IMR-90 (cell line): Measurements from ENCODE around the gene MTUS2. TPM values are rescaled to one million over a fixed set of nuclear protein-coding genes. Genes with fewer than 3 reads are reported as not detected.

ENCODE experiments used
- ATAC-seq: fragments of 200-7000 bp; cut with Tn5 transposase; 2 replicates; pipeline ENCODE4 v1.9.1; 2020; ENCODE audit warnings: low read depth, mild to moderate bottlenecking, moderate library complexity
- BruUV-seq: library from RNA; stranded (reverse); fragments of 400-500 nt; replicated peaks from 2 replicates; lab custom pipeline; 2021; lab: Mats Ljungman, UMichigan
- CTCF ChIA-PET: fragments of 300-600 bp; formaldehyde crosslinking; extraction: SDS; loops from one replicate; lab custom pipeline; 2021; ENCODE audit warnings: antibody characterized with exemption; lab: Yijun Ruan, JAX
- POLR2A ChIA-PET: fragments of 300-600 bp; sonication (Branson Sonifier 250); formaldehyde crosslinking; loops from one replicate; lab custom pipeline; 2022; ENCODE audit warnings: antibody characterized with exemption; ENCODE audit not compliant: unreplicated experiment; lab: Charles Lee
- DNase-seq: peaks from one replicate; pipeline ENCODE4 v3.0.0; 2013
- H2AFZ ChIP-seq: replicated peaks from 2 replicates; pipeline ENCODE3; 2013; ENCODE audit warnings: low read length, mild to moderate bottlenecking; ENCODE audit not compliant: poor library complexity
- H2AK5ac ChIP-seq: 2 replicates; pipeline ENCODE4 v1.6.1; 2013; ENCODE audit warnings: low read depth, low read length, inconsistent platforms
- H2AK9ac ChIP-seq: replicated peaks from 2 replicates; pipeline ENCODE3; 2013; ENCODE audit warnings: mild to moderate bottlenecking, low read depth, low read length, moderate library complexity; ENCODE audit not compliant: poor library complexity
- H2BK120ac ChIP-seq: 2 replicates; pipeline ENCODE4 v1.6.1; 2013; ENCODE audit warnings: low read depth, low read length, inconsistent platforms
- H2BK15ac ChIP-seq: 3 replicates; pipeline ENCODE4 v1.6.1; 2013; ENCODE audit warnings: low read depth, low read length, inconsistent platforms
- H2BK20ac ChIP-seq: 2 replicates; pipeline ENCODE4 v1.6.1; 2013; ENCODE audit warnings: low read depth, mild to moderate bottlenecking, inconsistent platforms, low read length, moderate library complexity
- H2BK5ac ChIP-seq: 2 replicates; pipeline ENCODE4 v1.6.1; 2013; ENCODE audit warnings: mild to moderate bottlenecking, low read depth, low read length, inconsistent platforms; ENCODE audit not compliant: poor library complexity, severe bottlenecking
- H3K14ac ChIP-seq: replicated peaks from 2 replicates; pipeline ENCODE4 v1.6.1; 2013; ENCODE audit warnings: low read depth, low read length, inconsistent platforms
- H3K18ac ChIP-seq: 2 replicates; pipeline ENCODE4 v1.6.1; 2013; ENCODE audit warnings: low read depth, low read length, control low read depth
- H3K23ac ChIP-seq: 2 replicates; pipeline ENCODE4 v1.6.1; 2013; ENCODE audit warnings: low read depth, low read length, inconsistent platforms
- H3K27ac ChIP-seq: 2 replicates; pipeline ENCODE4 v1.5.1; 2013; ENCODE audit warnings: mild to moderate bottlenecking, control low read depth, low read length; ENCODE audit not compliant: insufficient read depth
- H3K27me3 ChIP-seq: 2 replicates; pipeline ENCODE4 v1.6.1; 2013; ENCODE audit warnings: low read length; ENCODE audit not compliant: control insufficient read depth, insufficient read depth
- H3K36me3 ChIP-seq: 2 replicates; pipeline ENCODE4 v1.6.1; 2013; ENCODE audit warnings: low read length, mixed read lengths; ENCODE audit not compliant: control insufficient read depth, insufficient read depth
- H3K4ac ChIP-seq: 2 replicates; pipeline ENCODE4 v1.6.1; 2013; ENCODE audit warnings: low read depth, low read length, inconsistent platforms
- H3K4me1 ChIP-seq: 2 replicates; pipeline ENCODE4 v1.6.1; 2013; ENCODE audit warnings: low read length, mixed read lengths; ENCODE audit not compliant: control insufficient read depth, insufficient read depth
- H3K4me2 ChIP-seq: 2 replicates; pipeline ENCODE4 v1.6.1; 2013; ENCODE audit warnings: low read depth, mild to moderate bottlenecking, control low read depth, low read length, moderate library complexity
- H3K4me3 ChIP-seq: 2 replicates; pipeline ENCODE4 v1.5.1; 2013; ENCODE audit warnings: low read depth, mild to moderate bottlenecking, control low read depth, low read length, moderate library complexity; ENCODE audit not compliant: insufficient read depth
- H3K56ac ChIP-seq: 2 replicates; pipeline ENCODE4 v1.6.1; 2013; ENCODE audit warnings: low read length, inconsistent platforms; ENCODE audit not compliant: insufficient read depth; ENCODE audit errors: extremely low read depth
- H3K79me1 ChIP-seq, 2 experiments: 2 replicates each; pipeline ENCODE4 v1.6.1; 2013; ENCODE audit warnings: low read length in 2 of 2, inconsistent platforms in 1 of 2, low read depth in 1 of 2
- H3K9ac ChIP-seq: 2 replicates; pipeline ENCODE4 v1.6.1; 2013; ENCODE audit warnings: low read depth, low read length, control low read depth
- H3K9me1 ChIP-seq: 2 replicates; pipeline ENCODE4 v1.6.1; 2013; ENCODE audit warnings: low read length, inconsistent platforms; ENCODE audit not compliant: insufficient read depth
- H3K9me3 ChIP-seq: 2 replicates; pipeline ENCODE4 v1.6.1; 2013; ENCODE audit warnings: low read length; ENCODE audit not compliant: control insufficient read depth, insufficient read depth
- H4K20me1 ChIP-seq: 2 replicates; pipeline ENCODE4 v1.6.1; 2013; ENCODE audit warnings: low read length, inconsistent platforms; ENCODE audit not compliant: insufficient read depth
- H4K5ac ChIP-seq: 2 replicates; pipeline ENCODE4 v1.6.1; 2013; ENCODE audit warnings: mild to moderate bottlenecking, low read depth, low read length, control low read depth
- H4K8ac ChIP-seq, 2 experiments: 2 replicates each; pipeline ENCODE4 v1.6.1; 2013; ENCODE audit warnings: low read depth in 2 of 2, low read length in 2 of 2, control low read depth in 1 of 2, inconsistent platforms in 1 of 2
- H4K91ac ChIP-seq: 2 replicates; pipeline ENCODE4 v1.6.1; 2013; ENCODE audit warnings: low read depth, low read length, inconsistent platforms; ENCODE audit not compliant: insufficient read depth
- BHLHE40 ChIP-seq: fragments of 150-350 bp; IDR thresholded peaks from 2 replicates; pipeline ENCODE4 v1.6.1; 2016; ENCODE audit warnings: mild to moderate bottlenecking, low read depth, low read length
- CEBPB ChIP-seq: IDR thresholded peaks from 2 replicates; pipeline ENCODE4 v1.6.1; 2012; ENCODE audit warnings: low read depth, low read length, improper control_type of control experiment
- CTCF ChIP-seq: conservative IDR thresholded peaks from 2 replicates; pipeline ENCODE4 v1.5.1; 2012; ENCODE audit warnings: mild to moderate bottlenecking, low read depth, low read length, improper control_type of control experiment
- FOS ChIP-seq: fragments of 150-350 bp; IDR thresholded peaks from 2 replicates; pipeline ENCODE4 v1.6.1; 2016; ENCODE audit warnings: low read depth, low read length
- MAFK ChIP-seq: IDR thresholded peaks from 2 replicates; pipeline ENCODE4 v1.6.1; 2012; ENCODE audit warnings: low read depth, low read length, improper control_type of control experiment
- MAZ ChIP-seq: IDR thresholded peaks from 2 replicates; pipeline ENCODE4 v1.6.1; 2012; ENCODE audit warnings: low read depth, mild to moderate bottlenecking, low read length, improper control_type of control experiment, moderate library complexity, borderline replicate concordance
- MXI1 ChIP-seq: IDR thresholded peaks from 2 replicates; pipeline ENCODE4 v1.6.1; 2012; ENCODE audit warnings: low read depth, mild to moderate bottlenecking, low read length, moderate library complexity, borderline replicate concordance
- NFE2L2 ChIP-seq: fragments of 150-350 bp; IDR thresholded peaks from 2 replicates; pipeline ENCODE4 v1.6.1; 2016; ENCODE audit warnings: low read depth, mild to moderate bottlenecking, low read length
- POLR2A ChIP-seq: IDR thresholded peaks from 2 replicates; pipeline ENCODE4 v1.6.1; 2012; ENCODE audit warnings: mild to moderate bottlenecking, low read depth, low read length
- RAD21 ChIP-seq: IDR thresholded peaks from 2 replicates; pipeline ENCODE4 v1.6.1; 2012; ENCODE audit warnings: low read length, improper control_type of control experiment
- RCOR1 ChIP-seq: IDR thresholded peaks from 2 replicates; pipeline ENCODE4 v1.6.1; 2012; ENCODE audit warnings: mild to moderate bottlenecking, low read length, improper control_type of control experiment; ENCODE audit not compliant: insufficient replicate concordance
- RFX5 ChIP-seq: IDR thresholded peaks from 2 replicates; pipeline ENCODE4 v1.8.0; 2012; ENCODE audit warnings: low read depth, mild to moderate bottlenecking, low read length, moderate library complexity
- SMC3 ChIP-seq: fragments of 150-350 bp; IDR thresholded peaks from 2 replicates; pipeline ENCODE4 v1.6.1; 2016; ENCODE audit warnings: low read depth, mild to moderate bottlenecking, antibody characterized with exemption, low read length, moderate library complexity
- WGBS, 2 experiments: methylation state at CpG; one replicate each; pipeline versions ENCODE4 v1.1.5 to v1.1.7; 2013; ENCODE audit warnings: missing lambda C conversion rate in 2 of 2; ENCODE audit not compliant: insufficient read length in 1 of 2; ENCODE audit errors: extremely low coverage in 2 of 2; 5-methylcytosine and 5-hydroxymethylcytosine counted together
- dilution Hi-C: fragments of 300-500 bp; cut with HindIII; formaldehyde crosslinking; loops from one replicate; pipeline ENCODE4 v1.14.3; 2018; ENCODE audit warnings: low sequenced_read_pairs; ENCODE audit not compliant: unreplicated experiment
- in situ Hi-C: fragments of 300-500 bp; cut with MboI; formaldehyde crosslinking; loops from 3 replicates; pipeline ENCODE4 v1.14.3; 2019; ENCODE audit warnings: low sequenced_read_pairs, inconsistent platforms, mixed read lengths
- intact Hi-C: fragments of 100-400 bp; cut with micrococcal nuclease; formaldehyde crosslinking; loops from 2 replicates; pipeline ENCODE4 v1.10.0; 2022
- polyA plus RNA-seq, 3 experiments: library from polyadenylated mRNA; depleted of rRNA; stranded (reverse); fragments of >200 nt; gene quantifications; 2 replicates each; pipeline ENCODE4 v1.2.3, GENCODE V29; 2012; ENCODE audit warnings: low replicate concordance in 1 of 3
- total RNA-seq: library from RNA; depleted of rRNA; stranded (reverse); fragments of >200 nt; gene quantifications from 2 replicates; pipeline ENCODE4 v1.2.3, GENCODE V29; 2012
- TF ChIP-seq, protein P1 (sequence below): fragments of 150-350 bp; IDR thresholded peaks from 2 replicates; pipeline ENCODE4 v1.6.1; 2017; ENCODE audit warnings: mild to moderate bottlenecking, antibody characterized with exemption, low read length, low read depth

Gene MTUS2
- total and polyA plus RNA-seq, 2 of the 4 experiments (the other 2 are of a cell fraction): under 0.01 to 0.02 TPM

DNA sequence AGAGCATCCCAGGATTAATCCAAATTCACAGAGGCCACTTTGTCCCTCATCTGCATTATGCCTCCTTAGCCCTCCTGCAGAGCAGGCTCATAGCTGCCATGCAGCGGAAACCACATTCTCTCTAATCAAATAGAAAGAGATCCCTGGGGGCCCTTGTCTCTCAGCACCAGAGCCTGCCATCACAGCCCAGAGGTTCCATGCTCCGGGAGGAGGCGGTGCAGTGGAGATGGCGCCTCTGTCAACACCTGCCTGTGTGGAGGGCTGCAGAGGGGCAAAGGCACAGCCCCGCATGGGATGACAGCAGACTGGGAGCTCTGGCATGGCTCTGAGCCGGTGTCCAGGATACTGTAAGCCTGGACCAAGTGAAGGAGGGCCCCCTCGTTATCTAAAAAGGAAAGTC, 664.1 kb downstream of the MTUS2 start:
- ChIA-PET POLR2A (no interaction called here), CTCF (no interaction called here)
- DNase-seq (no peak), ATAC-seq (no peak)
- Histone ChIP-seq H3K36me3 (no peaks in the 10 kb centered on the region), H3K56ac (no peak overlapping the region), H4K8ac (no peak overlapping the region), H3K9me1 (no peaks in the 10 kb centered on the region), H2AK5ac (no peak overlapping the region), H2BK5ac (no peak overlapping the region), H3K23ac (no peak overlapping the region), H2BK15ac (no peak overlapping the region), H3K27ac (no peak overlapping the region), H4K5ac (no peak overlapping the region), H3K4me3 (no peak overlapping the region), H3K27me3 (peaks cover 59% of the 10 kb centered on the region), H2BK20ac (no peak overlapping the region), H3K4me2 (no peak overlapping the region), H2BK120ac (no peak overlapping the region), H2AFZ (no peak overlapping the region), H3K18ac (no peak overlapping the region), H3K79me1 (no peaks in the 10 kb centered on the region), H3K4ac (no peak overlapping the region), H3K4me1 (no peaks in the 10 kb centered on the region), H3K9ac (no peak overlapping the region), H4K20me1 (no peaks in the 10 kb centered on the region), H3K14ac (no peak overlapping the region), H2AK9ac (no peak overlapping the region), H3K9me3 (no peaks in the 10 kb centered on the region), H4K91ac (no peak overlapping the region)
- intact Hi-C loops: no loop called here
- dilution Hi-C loops: no loop called here
- BruUV-seq: no TSS peak
- in situ Hi-C loops: no loop called here
- WGBS, 2 experiments: 40% methylated on average over 1 of the region's 7 CpGs; no CpG with 5 or more reads in 1 of the 2 experiments
- no peak for TF ChIP-seq MAZ
- TF ChIP-seq CTCF: no peak
- no peak for TF ChIP-seq RAD21
- TF ChIP-seq CEBPB: no peak
- no peak for TF ChIP-seq RCOR1
- no peak for TF ChIP-seq FOS
- no peak for TF ChIP-seq SMC3
- no peak for TF ChIP-seq MXI1
- no peak for TF ChIP-seq BHLHE40
- no peak for TF ChIP-seq MAFK
- TF ChIP-seq NFE2L2: no peak
- TF ChIP-seq, protein P1, sequence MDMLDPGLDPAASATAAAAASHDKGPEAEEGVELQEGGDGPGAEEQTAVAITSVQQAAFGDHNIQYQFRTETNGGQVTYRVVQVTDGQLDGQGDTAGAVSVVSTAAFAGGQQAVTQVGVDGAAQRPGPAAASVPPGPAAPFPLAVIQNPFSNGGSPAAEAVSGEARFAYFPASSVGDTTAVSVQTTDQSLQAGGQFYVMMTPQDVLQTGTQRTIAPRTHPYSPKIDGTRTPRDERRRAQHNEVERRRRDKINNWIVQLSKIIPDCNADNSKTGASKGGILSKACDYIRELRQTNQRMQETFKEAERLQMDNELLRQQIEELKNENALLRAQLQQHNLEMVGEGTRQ: no peak
- no peak for TF ChIP-seq RFX5
- TF ChIP-seq POLR2A: no peak
